Stimulated activated CD8-positive, alpha-beta memory T cell treated with anti-CD3 and anti-CD28 coated beads, Interleukin-4, amount 100 ng/mL, for 48 hours (primary cell): ENCODE data around the gene NMBR.
"Not testable (repeated sequence)": the region's sequence is repeated elsewhere in the genome, so short reads cannot be mapped to it uniquely, and the experiment has no call there.

ENCODE experiments used
- DNase-seq: peaks from one replicate; pipeline ENCODE4 v3.0.0-alpha.2; 2020

NMBR gene

GRCh38 chr6:142154336-142154735 lies 7.4 kb upstream of the NMBR start:
- no peak for DNase-seq

GRCh38 chr6:142153196-142153595 lies 6.3 kb upstream of the NMBR start:
- no peak for DNase-seq

- DNase-seq: no peak
These were observed 5.8 kb upstream of the NMBR start for GRCh38 chr6:142152746-142153145.

GRCh38 chr6:142141531-142141930 lies 5.4 kb downstream of the NMBR start:
- DNase-seq: not testable (repeated sequence)

- no peak for DNase-seq
These were observed 8.0 kb downstream of the NMBR start for GRCh38 chr6:142138876-142139275.

- DNase-seq: no peak
These were observed 14.3 kb downstream of the NMBR start, which contains the start of gene GJE1 for GRCh38 chr6:142132625-142133024. GJE1 (plus strand) TSS chr6:142132925; CDS start chr6:142133159, 234 bp downstream.

GRCh38 chr6:142130814-142131213 lies 16.1 kb downstream of the NMBR start:
- DNase-seq: no peak

GRCh38 chr6:142121342-142121741 lies 25.6 kb downstream of the NMBR start:
- no peak for DNase-seq

- no peak for DNase-seq
These were observed 28.0 kb downstream of the NMBR start for GRCh38 chr6:142118925-142119324.

- DNase-seq: no peak
These were observed 28.6 kb downstream of the NMBR start for GRCh38 chr6:142118328-142118727.

GRCh38 chr6:142117366-142117765 lies 29.6 kb downstream of the NMBR start:
- DNase-seq: no peak

- peak; percentile 87 for DNase-seq
These were observed 34.4 kb downstream of the NMBR start for GRCh38 chr6:142112451-142113061.

GRCh38 chr6:142110820-142111219 lies 36.1 kb downstream of the NMBR start:
- DNase-seq: not testable (repeated sequence)

- DNase-seq: not testable (repeated sequence)
These were observed 42.1 kb downstream of the NMBR start for GRCh38 chr6:142104820-142105219.

- DNase-seq: no peak
These were observed 58.1 kb downstream of the NMBR start for GRCh38 chr6:142088858-142089216.

GRCh38 chr6:142087950-142088857 lies 58.7 kb downstream of the NMBR start:
- no peak for DNase-seq

- no peak for DNase-seq
These were observed 67.8 kb downstream of the NMBR start for GRCh38 chr6:142079130-142079529.

- no peak for DNase-seq
These were observed 71.3 kb downstream of the NMBR start for GRCh38 chr6:142075516-142076101.

- no peak for DNase-seq
These were observed 72.4 kb downstream of the NMBR start for GRCh38 chr6:142074516-142074915.

GRCh38 chr6:142071981-142072380 lies 74.9 kb downstream of the NMBR start:
- DNase-seq: no peak

- no peak for DNase-seq
These were observed 78.5 kb downstream of the NMBR start for GRCh38 chr6:142068416-142068815.

- not testable (repeated sequence) for DNase-seq
These were observed 84.1 kb downstream of the NMBR start for GRCh38 chr6:142062861-142063260.

GRCh38 chr6:142058551-142059290 lies 88.2 kb downstream of the NMBR start:
- DNase-seq: no peak
